HepG2 (cell line): ENCODE measurements around the gene USP32. TPM values are rescaled to one million over a fixed set of nuclear protein-coding genes. Genes with fewer than 3 reads are reported as not detected.

Source experiments
- ATAC-seq: fragments of 200-7000 bp; cut with Tn5 transposase; 3 replicates; pipeline ENCODE4 v1.9.1; 2020; ENCODE audit warnings: mild to moderate bottlenecking, moderate library complexity
- BruUV-seq: library from RNA; stranded (reverse); fragments of 400-500 nt; replicated peaks from 2 replicates; lab custom pipeline; 2021; lab: Mats Ljungman, UMichigan
- CTCF ChIA-PET: fragments of 300-600 bp; formaldehyde crosslinking; extraction: SDS; loops from one replicate; lab custom pipeline; 2021; ENCODE audit warnings: low total read pairs, inconsistent platforms, low intra/inter-chr PET ratio; lab: Yijun Ruan, JAX
- POLR2A ChIA-PET: fragments of 350-600 bp; sonication (Branson Sonifier 250); formaldehyde crosslinking; loops from one replicate; lab custom pipeline; 2020; ENCODE audit warnings: antibody characterized with exemption, inconsistent platforms; lab: Yijun Ruan, JAX
- DNase-seq: peaks from one replicate; pipeline ENCODE4 v3.0.0-alpha.2; 2015; ENCODE audit warnings: low spot score
- FAIRE-seq: peaks from 3 replicates; lab custom pipeline; 2011; peaks lifted over from hg19 to GRCh38; lab: Jason Lieb, UNC
- H2AFZ ChIP-seq: one replicate; pipeline ENCODE4 v1.6.1; 2011; ENCODE audit warnings: low read length, inconsistent platforms
- H3K27ac ChIP-seq: fragments of 300-600 bp; 3 replicates; pipeline ENCODE4 v1.8.0; 2011; ENCODE audit warnings: mixed run types, mild to moderate bottlenecking, mixed read lengths, low read length, inconsistent platforms; ENCODE audit not compliant: insufficient read depth; ENCODE audit errors: extremely low read length
- H3K27me3 ChIP-seq, 2 experiments: fragments of 200-600 bp in 1 of 2; 2 replicates in 1 of 2; 3 replicates in 1 of 2; pipeline versions ENCODE4 v1.6.0 to v1.8.0; 2011; ENCODE audit warnings: low read length in 2 of 2, mild to moderate bottlenecking in 2 of 2, moderate library complexity in 2 of 2, inconsistent platforms in 1 of 2; ENCODE audit not compliant: insufficient read depth in 2 of 2, control insufficient read depth in 1 of 2
- H3K36me3 ChIP-seq, 2 experiments: fragments of 200-600 bp in 1 of 2; replicated peaks in 1 of 2; 2 replicates in 1 of 2; 3 replicates in 1 of 2; pipeline versions ENCODE4 v1.5.1 to v1.8.0; 2011; ENCODE audit warnings: low read length in 2 of 2, inconsistent platforms in 1 of 2; ENCODE audit not compliant: insufficient read depth in 2 of 2, control insufficient read depth in 1 of 2
- H3K4me1 ChIP-seq: 2 replicates; pipeline ENCODE4 v1.5.1; 2012; ENCODE audit warnings: low read length, inconsistent platforms; ENCODE audit not compliant: insufficient read depth
- H3K4me2 ChIP-seq: 2 replicates; pipeline ENCODE4 v1.6.0; 2011; ENCODE audit warnings: low read depth, low read length, inconsistent platforms
- H3K4me3 ChIP-seq, 3 experiments: fragments of 200-600 bp in 1 of 3; sonication (generic), shearing (Covaris generic) in 1 of 3; replicated peaks in 1 of 3; 2 replicates each; pipeline ENCODE4 v1.5.1; 2011 to 2016; ENCODE audit warnings: low read length in 3 of 3, inconsistent platforms in 2 of 3, low read depth in 2 of 3, mild to moderate bottlenecking in 2 of 3, control low read depth in 1 of 3, mixed read lengths in 1 of 3; ENCODE audit not compliant: insufficient read depth in 1 of 3
- H3K79me2 ChIP-seq: one replicate; pipeline ENCODE4 v1.6.1; 2011; ENCODE audit warnings: low read length, inconsistent platforms; ENCODE audit not compliant: insufficient read depth
- H3K9ac ChIP-seq: 2 replicates; pipeline ENCODE4 v1.6.0; 2011; ENCODE audit warnings: mild to moderate bottlenecking, low read depth, low read length, inconsistent platforms; ENCODE audit not compliant: insufficient read depth
- H3K9me3 ChIP-seq: 2 replicates; pipeline ENCODE4 v1.5.1; 2012; ENCODE audit warnings: mild to moderate bottlenecking, low read length
- H4K20me1 ChIP-seq: 2 replicates; pipeline ENCODE4 v1.6.0; 2011; ENCODE audit warnings: inconsistent platforms, mild to moderate bottlenecking, low read length, moderate library complexity; ENCODE audit not compliant: insufficient read depth
- FOXM1 ChIP-seq: sonication (generic); formaldehyde crosslinking; IDR thresholded peaks from 2 replicates; pipeline ENCODE4 v1.5.0; 2020; ENCODE audit warnings: missing genetic modification reagents
- NFKBIZ ChIP-seq: IDR thresholded peaks from 2 replicates; pipeline ENCODE4 v1.6.1; 2018; ENCODE audit warnings: missing genetic modification reagents, missing compliant biosample characterization
- PAX8 ChIP-seq: sonication (generic); formaldehyde crosslinking; IDR thresholded peaks from 2 replicates; pipeline ENCODE4 v1.8.0; 2022; ENCODE audit warnings: mild to moderate bottlenecking, missing genetic modification reagents, borderline replicate concordance
- ZFP36 ChIP-seq: fragments of 150-350 bp; IDR thresholded peaks from 2 replicates; pipeline ENCODE4 v1.6.1; 2018; ENCODE audit warnings: borderline replicate concordance, low read length, low read depth; ENCODE audit not compliant: partially characterized antibody
- ZNF20 ChIP-seq: sonication (generic); formaldehyde crosslinking; IDR thresholded peaks from 2 replicates; pipeline ENCODE4 v1.4.0; 2020; ENCODE audit warnings: mild to moderate bottlenecking, moderate library complexity, missing genetic modification reagents
- ZNF451 ChIP-seq: sonication (generic); formaldehyde crosslinking; IDR thresholded peaks from 2 replicates; pipeline ENCODE4 v1.5.0; 2020; ENCODE audit warnings: mild to moderate bottlenecking, missing genetic modification reagents
- ZNF605 ChIP-seq: sonication (generic); formaldehyde crosslinking; IDR thresholded peaks from 2 replicates; pipeline ENCODE4 v1.8.0; 2022; ENCODE audit warnings: mild to moderate bottlenecking, missing genetic modification reagents
- ZNF766 ChIP-seq: sonication (generic); formaldehyde crosslinking; IDR thresholded peaks from 2 replicates; pipeline ENCODE4 v1.5.0; 2020; ENCODE audit warnings: missing genetic modification reagents, borderline replicate concordance
- WGBS: methylation state at CpG from one replicate; pipeline ENCODE4 v1.1.6; 2017; ENCODE audit warnings: low lambda C conversion rate; 5-methylcytosine and 5-hydroxymethylcytosine counted together
- in situ Hi-C: cut with HindIII; loops from 2 replicates; pipeline ENCODE4 v1.10.0; 2017; ENCODE audit warnings: low pct_unique_long_range_greater_than_20kb; ENCODE audit not compliant: extremely low pct_ligation_motif_present
- intact Hi-C: fragments of 100-400 bp; cut with micrococcal nuclease; formaldehyde crosslinking; loops from one replicate; pipeline ENCODE4 v1.10.0; 2022; ENCODE audit not compliant: unreplicated experiment
- polyA plus RNA-seq, 8 experiments: library from polyadenylated mRNA; depleted of rRNA in 3 of 8; stranded (reverse) in 7 of 8; unstranded in 1 of 8; fragments of >200 nt; fragmentation: Illumina TruSeq in 4 of 8; extraction: Trizol in 4 of 8; gene quantifications; 2 replicates each; pipeline versions ENCODE4 v1.2.1 to v1.2.3, GENCODE V29; 2011 to 2016; ENCODE audit warnings: low read depth in 4 of 8, missing spikeins in 1 of 8, mixed read lengths in 1 of 8; ENCODE audit not compliant: insufficient read depth in 1 of 8
- total RNA-seq, 5 experiments: library from RNA; depleted of rRNA; stranded (reverse); fragments of >200 nt; fragmentation: Illumina TruSeq; extraction: Trizol; gene quantifications; 2 replicates each; pipeline ENCODE4 v1.2.3, GENCODE V29; 2016; ENCODE audit warnings: low read depth in 1 of 5
- TF ChIP-seq, protein P1 (sequence below): sonication (generic); formaldehyde crosslinking; IDR thresholded peaks from 2 replicates; pipeline ENCODE4 v1.4.0; 2020; ENCODE audit warnings: missing genetic modification reagents
- TF ChIP-seq, protein P2 (sequence below): sonication (generic); formaldehyde crosslinking; IDR thresholded peaks from 2 replicates; pipeline ENCODE4 v1.4.0; 2020; ENCODE audit warnings: mild to moderate bottlenecking, missing genetic modification reagents
- TF ChIP-seq, protein P3 (sequence below): sonication (generic); formaldehyde crosslinking; IDR thresholded peaks from 2 replicates; pipeline ENCODE4 v1.5.0; 2020; ENCODE audit warnings: mild to moderate bottlenecking, missing genetic modification reagents

The USP32 gene
- total and polyA plus RNA-seq, 2 of the 13 experiments (the other 11 are each of a cell fraction or from before 2014, with no cell fraction given) = 24.9 to 39.9 TPM

DNA sequence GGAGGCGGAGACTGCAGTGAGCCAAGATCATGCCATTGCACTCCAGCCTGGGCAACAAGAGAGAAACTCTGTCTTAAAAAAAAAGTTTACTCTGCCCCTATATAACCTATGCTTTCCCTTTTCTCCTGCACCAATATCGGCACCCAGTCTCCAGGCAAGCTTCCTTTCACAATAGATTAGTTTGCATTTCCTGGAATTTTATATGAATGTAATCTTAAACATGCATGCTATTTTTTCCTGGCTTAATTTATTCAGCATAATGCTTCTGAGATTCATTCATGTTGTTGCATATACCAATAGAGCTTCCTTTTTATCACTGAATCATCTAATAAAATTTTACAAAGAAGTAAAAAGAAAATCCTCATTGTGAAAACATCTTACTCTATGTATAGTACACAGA lies 59.4 kb downstream of the USP32 start:
- H3K27ac ChIP-seq = no peak overlapping the region
- WGBS = 97% methylated on average over 2 of the region's 2 CpGs
- no peak for ATAC-seq

More for the DNA sequence above, 59.4 kb downstream of the USP32 start:
- no peak for DNase-seq
- POLR2A ChIA-PET = no interaction called here
- H3K79me2 ChIP-seq = peaks cover 3% of the 10 kb centered on the region
- CTCF ChIA-PET = no interaction called here
- TF ChIP-seq, protein P1, sequence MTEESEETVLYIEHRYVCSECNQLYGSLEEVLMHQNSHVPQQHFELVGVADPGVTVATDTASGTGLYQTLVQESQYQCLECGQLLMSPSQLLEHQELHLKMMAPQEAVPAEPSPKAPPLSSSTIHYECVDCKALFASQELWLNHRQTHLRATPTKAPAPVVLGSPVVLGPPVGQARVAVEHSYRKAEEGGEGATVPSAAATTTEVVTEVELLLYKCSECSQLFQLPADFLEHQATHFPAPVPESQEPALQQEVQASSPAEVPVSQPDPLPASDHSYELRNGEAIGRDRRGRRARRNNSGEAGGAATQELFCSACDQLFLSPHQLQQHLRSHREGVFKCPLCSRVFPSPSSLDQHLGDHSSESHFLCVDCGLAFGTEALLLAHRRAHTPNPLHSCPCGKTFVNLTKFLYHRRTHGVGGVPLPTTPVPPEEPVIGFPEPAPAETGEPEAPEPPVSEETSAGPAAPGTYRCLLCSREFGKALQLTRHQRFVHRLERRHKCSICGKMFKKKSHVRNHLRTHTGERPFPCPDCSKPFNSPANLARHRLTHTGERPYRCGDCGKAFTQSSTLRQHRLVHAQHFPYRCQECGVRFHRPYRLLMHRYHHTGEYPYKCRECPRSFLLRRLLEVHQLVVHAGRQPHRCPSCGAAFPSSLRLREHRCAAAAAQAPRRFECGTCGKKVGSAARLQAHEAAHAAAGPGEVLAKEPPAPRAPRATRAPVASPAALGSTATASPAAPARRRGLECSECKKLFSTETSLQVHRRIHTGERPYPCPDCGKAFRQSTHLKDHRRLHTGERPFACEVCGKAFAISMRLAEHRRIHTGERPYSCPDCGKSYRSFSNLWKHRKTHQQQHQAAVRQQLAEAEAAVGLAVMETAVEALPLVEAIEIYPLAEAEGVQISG (CRISPR knock-in tag) = no peak
- no peak for TF ChIP-seq NFKBIZ (CRISPR knock-in tag)
- TF ChIP-seq, protein P2, sequence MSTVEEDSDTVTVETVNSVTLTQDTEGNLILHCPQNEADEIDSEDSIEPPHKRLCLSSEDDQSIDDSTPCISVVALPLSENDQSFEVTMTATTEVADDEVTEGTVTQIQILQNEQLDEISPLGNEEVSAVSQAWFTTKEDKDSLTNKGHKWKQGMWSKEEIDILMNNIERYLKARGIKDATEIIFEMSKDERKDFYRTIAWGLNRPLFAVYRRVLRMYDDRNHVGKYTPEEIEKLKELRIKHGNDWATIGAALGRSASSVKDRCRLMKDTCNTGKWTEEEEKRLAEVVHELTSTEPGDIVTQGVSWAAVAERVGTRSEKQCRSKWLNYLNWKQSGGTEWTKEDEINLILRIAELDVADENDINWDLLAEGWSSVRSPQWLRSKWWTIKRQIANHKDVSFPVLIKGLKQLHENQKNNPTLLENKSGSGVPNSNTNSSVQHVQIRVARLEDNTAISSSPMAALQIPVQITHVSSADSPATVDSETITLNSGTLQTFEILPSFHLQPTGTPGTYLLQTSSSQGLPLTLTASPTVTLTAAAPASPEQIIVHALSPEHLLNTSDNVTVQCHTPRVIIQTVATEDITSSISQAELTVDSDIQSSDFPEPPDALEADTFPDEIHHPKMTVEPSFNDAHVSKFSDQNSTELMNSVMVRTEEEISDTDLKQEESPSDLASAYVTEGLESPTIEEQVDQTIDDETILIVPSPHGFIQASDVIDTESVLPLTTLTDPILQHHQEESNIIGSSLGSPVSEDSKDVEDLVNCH (CRISPR knock-in tag) = no peak
- no peak for TF ChIP-seq ZNF605
- no peak for TF ChIP-seq ZNF451 (CRISPR knock-in tag)
- TF ChIP-seq ZNF766 = no peak
- no peak for TF ChIP-seq PAX8
- TF ChIP-seq ZFP36 = no peak
- TF ChIP-seq, protein P3, sequence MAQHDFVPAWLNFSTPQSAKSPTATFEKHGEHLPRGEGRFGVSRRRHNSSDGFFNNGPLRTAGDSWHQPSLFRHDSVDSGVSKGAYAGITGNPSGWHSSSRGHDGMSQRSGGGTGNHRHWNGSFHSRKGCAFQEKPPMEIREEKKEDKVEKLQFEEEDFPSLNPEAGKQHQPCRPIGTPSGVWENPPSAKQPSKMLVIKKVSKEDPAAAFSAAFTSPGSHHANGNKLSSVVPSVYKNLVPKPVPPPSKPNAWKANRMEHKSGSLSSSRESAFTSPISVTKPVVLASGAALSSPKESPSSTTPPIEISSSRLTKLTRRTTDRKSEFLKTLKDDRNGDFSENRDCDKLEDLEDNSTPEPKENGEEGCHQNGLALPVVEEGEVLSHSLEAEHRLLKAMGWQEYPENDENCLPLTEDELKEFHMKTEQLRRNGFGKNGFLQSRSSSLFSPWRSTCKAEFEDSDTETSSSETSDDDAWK (CRISPR knock-in tag) = no peak
- no peak for TF ChIP-seq ZNF20 (CRISPR knock-in tag)
- no peak for TF ChIP-seq FOXM1 (CRISPR knock-in tag)
- TF ChIP-seq, all 625 proteins: peak for 0
- Histone ChIP-seq H2AFZ (no peak overlapping the region), H3K4me3 (no peak overlapping the region), H3K27me3 (no peaks in the 10 kb centered on the region), H3K4me2 (no peak overlapping the region), H3K36me3 (peaks cover 2% of the 10 kb centered on the region in 2 experiments; a peak in 4 of 5 replicates), H4K20me1 (no peaks in the 10 kb centered on the region), H3K4me1 (peaks cover 8% of the 10 kb centered on the region; the same call in 1 of the 2 replicates), H3K9ac (no peak overlapping the region), H3K9me3 (no peaks in the 10 kb centered on the region)
- in situ Hi-C loops (no loop called here), intact Hi-C loops (no loop called here)
- no peak for FAIRE-seq
- BruUV-seq = no TSS peak
